Astrocyte of the cerebellum (primary cell): Measurements from ENCODE around the gene TRIM65.
A peak's percentile ranks its signal among the peaks of the same experiment; 100 is the strongest.

Source experiments
- DNase-seq: peaks from one replicate; pipeline ENCODE4 v3.0.0-alpha.2; 2011; ENCODE audit warnings: low read depth
- H3K4me3 ChIP-seq: 2 replicates; pipeline ENCODE4 v1.5.1; 2011; ENCODE audit warnings: mild to moderate bottlenecking, low read depth, low read length, moderate library complexity
- CTCF ChIP-seq: IDR thresholded peaks from 2 replicates; pipeline ENCODE4 v1.5.1; 2012; ENCODE audit warnings: low read length, low read depth, moderate library complexity, mild to moderate bottlenecking; ENCODE audit errors: missing control alignments
- in situ Hi-C: cut with HindIII; loops from 2 replicates; pipeline ENCODE4 v1.10.0; 2017; ENCODE audit warnings: low sequenced_read_pairs

The TRIM65 gene

GRCh38 chr17:75876190-75876937 is 20.4 kb downstream of the TRIM65 start:
- DNase-seq, result no peak
- in situ Hi-C loops, result no loop called here
- peak overlapping the region; percentile 42 for H3K4me3 ChIP-seq
- TF ChIP-seq CTCF, result peak; percentile 33

GRCh38 chr17:75875940-75876189 is 20.9 kb downstream of the TRIM65 start:
- TF ChIP-seq CTCF, result no peak
- DNase-seq, result no peak
- in situ Hi-C loops, result no loop called here

GRCh38 chr17:75875182-75875939 is 21.4 kb downstream of the TRIM65 start:
- in situ Hi-C loops, result no loop called here
- TF ChIP-seq CTCF, result no peak
- no peak for DNase-seq
- H3K4me3 ChIP-seq, result no peak overlapping the region

More at GRCh38 chr17:75875940-75876189, 20.9 kb downstream of the TRIM65 start:
- no peak overlapping the region for H3K4me3 ChIP-seq

GRCh38 chr17:75874323-75875181 is 22.2 kb downstream of the TRIM65 start:
- in situ Hi-C loops, result no loop called here
- TF ChIP-seq CTCF, result no peak
- no peak for DNase-seq
- no peak overlapping the region for H3K4me3 ChIP-seq

- DNase-seq, result no peak
- in situ Hi-C loops, result no loop called here
- no peak for TF ChIP-seq CTCF
- no peak overlapping the region for H3K4me3 ChIP-seq
Measured at GRCh38 chr17:75873587-75874322, 23.0 kb downstream of the TRIM65 start.
